Forelimb muscle (tissue), 1 donor: Measurements from ENCODE around the gene RAB1B. TPM values are rescaled to one million over a fixed set of nuclear protein-coding genes. Genes with fewer than 3 reads are reported as not detected.
"Not testable (repeated sequence)": the region's sequence is repeated elsewhere in the genome, so short reads cannot be mapped to it uniquely, and the experiment has no call there.

Source experiments
- DNase-seq: peaks from one replicate; pipeline ENCODE4 v3.0.0-alpha.2; 2013; ENCODE audit warnings: low read depth
- polyA plus RNA-seq: library from polyadenylated mRNA; unstranded; fragments of 120-200 nt; gene quantifications from one replicate; pipeline ENCODE4 v1.2.1, GENCODE V29; 2013; ENCODE audit not compliant: insufficient read length

RAB1B gene
- polyA plus RNA-seq, 1 donor = 89.7 TPM

DNA sequence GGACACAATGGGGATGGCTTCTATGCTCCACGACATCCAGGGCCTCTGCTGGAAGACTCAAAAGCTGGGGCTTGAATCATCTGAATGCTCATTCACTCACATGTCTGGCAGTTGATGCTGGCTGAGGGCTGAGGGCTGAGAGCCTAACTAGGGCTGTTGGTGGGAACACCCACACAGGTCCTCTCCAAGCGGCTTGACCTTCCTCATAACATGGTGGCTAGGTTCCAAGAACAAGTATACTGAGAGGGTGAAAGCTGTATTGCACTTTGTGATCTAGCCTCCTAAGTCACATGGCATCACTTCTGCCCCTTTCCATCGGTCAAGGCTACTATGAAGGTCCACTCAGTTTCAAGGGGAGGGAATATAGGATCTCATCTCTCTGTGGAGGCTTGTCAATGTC lies 30.7 kb downstream of the RAB1B start:
- DNase-seq = no peak

- no peak for DNase-seq
These were observed 34.2 kb downstream of the RAB1B start for GRCh38 chr11:66302656-66303055.

DNA sequence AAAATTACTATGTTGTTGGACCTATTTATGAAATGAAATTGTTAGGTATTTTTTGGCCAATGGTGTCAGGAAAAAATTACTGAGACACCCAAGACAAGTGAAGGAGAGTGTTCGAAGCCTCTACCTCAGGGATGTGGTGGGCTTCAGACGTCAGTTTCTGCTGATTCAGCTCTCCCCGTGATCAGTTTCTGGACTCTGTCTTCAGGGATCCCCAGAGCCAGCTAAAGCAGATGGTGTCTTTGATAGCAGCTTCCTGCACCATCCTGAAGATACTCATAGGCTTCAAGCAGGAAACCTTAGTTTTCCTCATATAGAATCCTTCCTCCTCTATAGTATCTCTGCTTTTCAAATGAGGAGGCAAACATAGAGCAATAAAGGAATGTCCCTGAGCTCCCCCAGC lies 41.0 kb downstream of the RAB1B start:
- no peak for DNase-seq

DNA sequence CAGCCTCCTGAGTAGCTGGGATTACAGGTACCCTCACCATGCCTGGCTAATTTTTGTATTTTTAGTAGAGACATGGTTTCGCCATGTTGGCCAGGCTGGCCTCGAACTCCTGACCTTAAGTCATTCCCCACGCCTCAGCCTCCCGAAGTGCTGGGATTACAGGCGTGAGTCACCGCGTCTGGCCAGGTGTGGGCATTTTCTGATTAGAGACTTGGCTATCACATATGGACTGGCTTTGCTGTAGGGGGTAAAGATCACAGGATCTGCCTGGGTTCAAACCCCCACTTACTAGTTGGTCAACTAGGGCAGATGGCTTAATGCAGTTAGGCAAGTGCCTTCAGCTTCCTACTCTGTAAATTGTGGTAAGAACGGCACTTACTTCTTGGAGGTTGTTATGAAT lies 41.9 kb downstream of the RAB1B start:
- DNase-seq = no peak

DNA sequence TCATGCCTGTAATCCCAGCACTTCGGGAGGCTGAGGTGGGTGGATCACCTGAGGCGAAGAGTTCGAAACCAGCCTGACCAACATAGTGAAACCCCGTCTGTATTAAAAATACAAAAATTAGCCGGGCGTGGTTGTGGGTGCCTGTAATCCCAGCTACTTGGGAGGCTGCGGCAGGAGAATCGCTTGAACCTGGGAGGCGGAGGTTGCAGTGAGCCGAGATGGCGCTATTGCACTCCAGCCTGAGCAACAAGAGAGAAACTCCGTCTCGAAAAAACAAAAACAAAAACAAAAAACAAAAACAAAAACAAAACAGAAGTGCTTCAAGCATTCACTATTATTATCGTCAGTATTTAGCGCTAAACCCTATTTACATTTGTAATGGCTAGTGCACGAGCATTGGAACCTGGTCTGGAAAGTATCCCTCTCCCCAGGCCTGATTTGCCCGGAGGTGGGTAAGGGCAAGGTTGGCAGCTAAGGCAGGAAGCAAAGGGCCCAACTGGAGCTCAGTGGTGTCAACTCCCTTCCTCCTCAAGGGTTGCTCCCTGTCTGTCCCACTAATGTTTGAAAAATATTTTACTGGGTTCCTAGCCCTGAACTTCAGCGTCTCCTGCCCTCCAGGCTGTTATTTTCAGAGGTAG lies 42.5 kb downstream of the RAB1B start:
- DNase-seq = not testable (repeated sequence)

GRCh38 chr11:66311470-66311964 lies 43.1 kb downstream of the RAB1B start:
- no peak for DNase-seq

- peak; percentile 71 for DNase-seq
These were observed 43.6 kb downstream of the RAB1B start for GRCh38 chr11:66311965-66312548.

DNA sequence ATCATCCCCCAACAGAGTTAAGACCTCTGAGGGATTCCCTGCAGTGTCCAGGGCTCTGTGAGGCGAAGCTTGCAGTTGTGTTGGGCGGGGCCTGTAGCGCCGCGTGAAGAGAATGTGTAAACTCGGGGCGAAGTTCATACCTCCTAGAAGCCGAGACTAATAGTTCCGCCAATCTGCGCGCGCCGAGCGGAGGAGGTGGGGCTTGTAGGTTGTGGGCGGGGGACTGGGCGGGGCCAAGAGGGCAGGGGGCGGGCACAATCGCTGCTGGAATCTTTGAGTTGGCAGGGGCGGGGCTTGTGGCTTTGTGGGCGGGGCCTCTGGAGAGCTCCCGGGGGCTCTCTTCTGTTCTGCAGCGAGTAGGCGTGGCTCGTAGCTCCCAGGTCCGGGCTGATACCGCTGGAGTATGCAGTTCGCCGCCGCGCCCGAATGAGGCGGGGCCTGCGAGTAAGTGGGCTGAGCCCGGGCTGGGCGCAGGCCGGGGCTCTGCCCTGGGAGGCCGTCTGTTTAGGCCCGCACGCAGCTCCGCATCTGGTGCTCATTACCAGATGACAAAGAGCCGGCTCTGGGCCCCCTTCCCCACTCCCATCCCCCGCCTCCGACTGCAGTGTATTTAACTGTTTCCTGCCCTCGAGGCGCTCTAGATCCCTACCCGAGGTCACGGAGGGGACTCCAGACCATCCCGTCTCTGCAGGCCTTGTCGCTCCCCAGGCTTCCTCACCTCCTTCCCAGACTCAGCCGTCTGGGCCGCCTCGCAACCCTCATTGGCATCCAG lies 44.3 kb downstream of the RAB1B start:
- DNase-seq = peak; percentile 95

DNA sequence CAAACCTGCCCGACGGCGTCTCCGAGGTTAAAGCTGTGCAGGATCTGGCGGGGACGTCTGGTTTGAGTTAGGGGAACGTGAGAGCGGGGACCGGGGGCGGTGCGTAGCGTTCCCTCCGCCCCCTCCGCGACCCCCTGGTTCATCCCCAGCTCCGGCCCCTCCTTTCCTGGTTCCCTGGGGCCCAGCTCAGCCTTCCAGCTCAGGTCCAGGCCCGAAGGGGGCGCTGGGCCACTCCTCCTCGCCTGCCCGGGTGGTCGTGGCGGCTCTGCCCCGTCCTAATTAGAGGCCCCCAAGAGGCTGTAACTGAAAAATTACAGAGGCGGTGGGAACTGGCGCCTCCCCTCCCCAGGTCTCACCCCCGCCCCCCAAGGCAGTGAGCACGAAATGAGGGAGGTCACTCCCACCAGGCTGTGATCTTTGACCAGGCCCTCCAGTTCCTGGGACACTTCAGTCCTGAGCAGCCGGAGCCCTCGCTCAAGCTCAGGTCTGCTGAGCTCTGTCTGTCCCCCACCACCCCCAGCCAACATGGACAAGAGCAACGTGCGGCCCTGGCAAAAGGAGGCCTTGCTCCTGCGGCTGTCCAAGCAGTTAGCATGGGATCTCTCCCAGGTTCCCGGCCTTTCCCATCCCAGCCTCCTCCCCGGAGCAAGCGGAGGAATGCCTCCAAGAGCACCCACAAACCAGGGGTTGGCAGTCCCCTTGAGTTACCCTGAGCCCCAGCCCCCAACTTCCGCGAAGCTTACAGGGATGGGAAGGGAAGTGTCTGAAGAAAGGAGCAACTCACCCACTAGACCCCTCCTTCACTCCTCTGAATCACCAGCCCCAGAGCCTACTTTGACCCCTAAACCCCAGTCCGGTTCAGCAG lies 45.1 kb downstream of the RAB1B start:
- DNase-seq = peak; percentile 57

GRCh38 chr11:66314186-66314501 lies 45.7 kb downstream of the RAB1B start:
- no peak for DNase-seq

DNA sequence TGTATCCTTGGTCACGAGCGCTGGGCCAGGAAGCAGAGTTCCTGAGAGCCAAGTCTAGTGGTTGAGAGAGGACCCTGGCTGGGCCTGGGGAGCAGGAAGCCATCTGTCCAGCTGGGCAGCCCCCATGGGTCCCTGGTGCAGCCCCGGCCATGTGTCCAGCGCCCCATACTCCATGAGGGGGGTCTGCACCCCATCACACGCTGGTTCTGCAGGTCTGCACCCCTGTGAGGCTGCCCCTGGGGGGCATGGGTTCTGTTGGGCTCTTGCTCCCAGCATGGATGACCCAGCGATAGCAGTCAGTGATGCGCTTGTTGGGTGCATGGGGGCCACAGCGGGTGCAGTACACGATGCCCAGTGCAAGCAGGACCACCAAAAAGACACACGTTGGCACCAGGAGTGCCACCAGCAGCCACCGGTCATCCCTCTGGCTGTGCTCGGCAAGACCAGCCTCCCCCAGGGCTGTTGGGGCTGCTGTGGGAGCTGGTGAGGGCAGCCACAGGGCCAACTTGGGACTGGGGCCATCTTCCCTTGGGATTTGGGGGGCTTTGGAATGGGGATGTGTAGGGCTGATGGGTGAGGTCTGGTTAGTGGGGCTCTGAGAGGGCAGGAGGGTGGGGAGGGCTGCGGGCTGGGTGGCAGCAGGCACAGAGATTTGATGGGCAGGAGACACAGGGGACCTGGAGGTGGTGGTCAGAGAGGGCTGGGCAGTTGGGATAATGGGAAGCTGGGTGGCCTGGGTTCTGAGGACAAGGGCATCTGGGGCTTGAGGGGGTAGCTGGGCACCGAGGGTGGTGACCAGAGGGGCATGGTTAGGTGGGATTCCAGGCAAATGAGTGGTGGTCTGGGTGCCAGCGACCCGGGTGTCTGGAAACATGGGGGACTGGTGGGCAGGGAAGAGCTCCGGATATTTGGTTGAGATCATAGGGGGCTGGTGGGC lies 46.4 kb downstream of the RAB1B start:
- DNase-seq = no peak

DNA sequence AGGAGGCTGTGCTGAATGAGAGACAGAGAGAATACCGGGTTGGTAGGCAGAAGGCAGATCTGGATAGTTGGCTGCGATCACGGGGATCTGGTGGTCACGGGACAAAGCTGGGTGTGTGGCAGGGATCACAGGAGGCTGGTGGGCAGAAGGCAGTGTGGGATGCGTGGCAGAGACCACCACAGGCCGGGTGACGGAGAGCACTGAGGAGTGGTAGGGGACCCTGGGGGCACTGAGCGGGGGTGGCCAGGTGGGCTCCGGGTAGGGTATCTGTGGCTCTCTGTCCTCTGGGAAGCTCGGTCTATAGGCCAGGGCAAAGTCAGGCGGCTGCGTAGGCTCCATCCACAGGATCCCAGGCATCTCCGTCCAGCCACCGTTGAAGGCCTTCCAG lies 47.1 kb downstream of the RAB1B start:
- no peak for DNase-seq

GRCh38 chr11:66315921-66316811 lies 47.7 kb downstream of the RAB1B start:
- DNase-seq = no peak

DNA sequence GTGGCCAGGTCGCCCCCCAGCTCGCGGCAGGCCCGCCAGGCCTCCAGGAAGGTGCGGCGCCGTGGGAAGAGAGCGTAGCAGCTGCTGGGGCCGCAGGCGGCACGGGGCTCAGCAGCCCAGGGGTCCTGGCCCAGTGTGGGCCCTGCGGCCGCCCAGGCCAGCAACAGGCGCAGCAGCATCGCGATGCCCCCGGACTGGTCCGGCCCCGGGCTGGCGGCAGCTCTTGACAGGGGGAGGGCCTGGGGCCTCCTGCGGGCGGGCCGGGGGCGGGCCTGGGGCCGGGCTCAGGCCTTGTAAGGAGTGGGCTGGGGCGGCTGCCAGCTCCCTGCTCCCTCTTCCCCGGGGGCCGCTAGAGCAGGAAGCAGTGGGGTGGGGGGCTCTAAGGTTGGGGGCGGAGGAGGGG lies 48.4 kb downstream of the RAB1B start, which contains the start of gene CD248:
Gene CD248, minus strand, starts transcription at position 196 of the 403 bp plus-strand sequence. Its CDS starts 17 bp downstream, at position 179.
- no peak for DNase-seq

- DNase-seq = no peak
These were observed 48.9 kb downstream of the RAB1B start for GRCh38 chr11:66317322-66317722.

GRCh38 chr11:66317723-66318599 lies 49.5 kb downstream of the RAB1B start:
- DNase-seq = no peak

- no peak for DNase-seq
These were observed 50.1 kb downstream of the RAB1B start for GRCh38 chr11:66318600-66318970.

DNA sequence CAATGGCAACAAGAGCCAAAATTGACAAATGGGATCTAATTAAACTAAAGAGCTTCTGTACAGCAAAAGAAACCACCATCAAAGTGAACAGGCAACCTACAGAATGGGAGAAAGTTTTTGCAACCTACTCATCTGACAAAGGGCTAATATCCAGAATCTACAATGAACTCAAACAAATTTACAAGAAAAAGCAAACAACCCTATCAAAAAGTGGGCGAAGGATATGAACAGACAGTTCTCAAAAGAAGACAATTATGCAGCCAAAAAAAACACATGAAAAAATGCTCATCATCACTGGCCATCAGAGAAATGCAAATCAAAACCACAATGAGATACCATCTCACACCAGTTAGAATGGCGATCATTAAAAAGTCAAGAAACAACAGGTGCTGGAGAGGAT lies 51.9 kb downstream of the RAB1B start:
- not testable (repeated sequence) for DNase-seq

DNA sequence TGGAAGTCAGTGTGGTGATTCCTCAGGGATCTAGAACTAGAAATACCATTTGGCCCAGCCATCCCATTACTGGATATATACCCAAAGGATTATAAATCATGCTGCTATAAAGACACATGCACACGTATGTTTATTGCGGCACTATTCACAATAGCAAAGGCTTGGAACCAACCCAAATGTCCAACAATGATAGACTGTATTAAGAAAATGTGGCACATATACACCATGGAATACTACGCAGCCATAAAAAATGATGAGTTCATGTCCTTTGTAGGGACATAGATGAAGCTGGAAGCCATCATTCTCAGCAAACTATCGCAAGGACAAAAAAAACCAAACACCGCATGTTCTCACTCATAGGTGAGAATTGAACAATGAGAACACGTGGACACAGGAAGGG lies 52.3 kb downstream of the RAB1B start:
- not testable (repeated sequence) for DNase-seq
